HG03558 (cell line): ENCODE results near the gene DOCK7.
A peak's percentile ranks its signal among the peaks of the same experiment; 100 is the strongest.
"Not testable (repeated sequence)": the region's sequence is repeated elsewhere in the genome, so short reads cannot be mapped to it uniquely, and the experiment has no call there.

Experiments
- ATAC-seq: cut with Tn5 transposase; IDR thresholded peaks from one replicate; pipeline ENCODE4 v1.9.1; 2021; ENCODE audit warnings: moderate number of reproducible peaks; ENCODE audit not compliant: unreplicated experiment; ENCODE audit errors: extremely low read depth

DOCK7 gene

GRCh38 chr1:62693123-62693522 is 4.9 kb upstream of the DOCK7 start:
- ATAC-seq = no peak

GRCh38 chr1:62691062-62691844 is 3.1 kb upstream of the DOCK7 start:
- ATAC-seq = no peak

- ATAC-seq = no peak
Observed at GRCh38 chr1:62689524-62689923, 1.3 kb upstream of the DOCK7 start.

GRCh38 chr1:62688687-62689085 is 500 bp upstream of the DOCK7 start:
- ATAC-seq = peak; percentile 10

GRCh38 chr1:62687421-62687902 is 724 bp downstream of the DOCK7 start:
- peak; percentile 9 for ATAC-seq

GRCh38 chr1:62686822-62687221 is 1.4 kb downstream of the DOCK7 start:
- ATAC-seq = no peak

GRCh38 chr1:62685431-62685859 is 2.7 kb downstream of the DOCK7 start:
- no peak for ATAC-seq

- ATAC-seq = no peak
Observed at GRCh38 chr1:62682531-62682930, 5.7 kb downstream of the DOCK7 start.

GRCh38 chr1:62680992-62681391 is 7.2 kb downstream of the DOCK7 start:
- ATAC-seq = not testable (repeated sequence)

- not testable (repeated sequence) for ATAC-seq
Observed at GRCh38 chr1:62677822-62678221, 10.4 kb downstream of the DOCK7 start.

GRCh38 chr1:62676611-62677356 is 11.4 kb downstream of the DOCK7 start:
- ATAC-seq = no peak

GRCh38 chr1:62673629-62674028 is 14.6 kb downstream of the DOCK7 start:
- ATAC-seq = no peak

- ATAC-seq = no peak
Observed at GRCh38 chr1:62672029-62672428, 16.2 kb downstream of the DOCK7 start.

GRCh38 chr1:62654744-62655143 is 33.4 kb downstream of the DOCK7 start:
- no peak for ATAC-seq

- ATAC-seq = no peak
Observed at GRCh38 chr1:62652387-62652786, 35.8 kb downstream of the DOCK7 start.

- ATAC-seq = no peak
Observed at GRCh38 chr1:62643283-62643682, 44.9 kb downstream of the DOCK7 start.

- ATAC-seq = no peak
Observed at GRCh38 chr1:62637392-62638105, 50.6 kb downstream of the DOCK7 start.

GRCh38 chr1:62628506-62628905 is 59.7 kb downstream of the DOCK7 start:
- no peak for ATAC-seq

GRCh38 chr1:62625415-62625814 is 62.8 kb downstream of the DOCK7 start:
- no peak for ATAC-seq

- peak; percentile 91 for ATAC-seq
Observed at GRCh38 chr1:62621907-62622306, 66.3 kb downstream of the DOCK7 start.

- ATAC-seq = no peak
Observed at GRCh38 chr1:62613890-62614289, 74.3 kb downstream of the DOCK7 start.
